Fibroblast of peridontal ligament (primary cell): Measurements from ENCODE around the gene ZNF830.
"Not testable (repeated sequence)": the region's sequence is repeated elsewhere in the genome, so short reads cannot be mapped to it uniquely, and the experiment has no call there.

Source experiments
- DNase-seq: peaks from one replicate; pipeline ENCODE4 v3.0.0-alpha.2; 2010; ENCODE audit errors: extremely low read depth

The ZNF830 gene

DNA sequence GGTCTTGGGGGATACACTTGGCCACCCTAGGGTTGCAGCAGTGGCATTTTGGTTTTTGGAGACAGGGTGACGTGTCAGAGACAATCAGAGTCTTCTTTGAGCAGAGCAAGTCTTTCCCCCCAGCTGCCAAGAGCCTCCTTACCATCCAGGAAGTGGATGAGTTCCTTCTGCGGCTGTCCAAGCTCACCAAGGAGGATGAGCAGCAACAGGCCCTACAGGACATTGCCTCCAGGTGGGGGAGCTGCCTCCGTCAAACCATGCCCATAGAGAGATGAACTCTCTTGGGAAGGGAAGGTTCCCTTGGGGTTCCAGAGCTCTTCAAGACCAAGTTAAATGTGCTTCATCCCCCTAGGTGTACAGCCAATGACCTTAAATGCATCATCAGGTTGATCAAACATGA lies 30.3 kb downstream of the ZNF830 start:
- DNase-seq, result no peak

GRCh38 chr17:34993031-34993430 lies 31.7 kb downstream of the ZNF830 start:
- no peak for DNase-seq

DNA sequence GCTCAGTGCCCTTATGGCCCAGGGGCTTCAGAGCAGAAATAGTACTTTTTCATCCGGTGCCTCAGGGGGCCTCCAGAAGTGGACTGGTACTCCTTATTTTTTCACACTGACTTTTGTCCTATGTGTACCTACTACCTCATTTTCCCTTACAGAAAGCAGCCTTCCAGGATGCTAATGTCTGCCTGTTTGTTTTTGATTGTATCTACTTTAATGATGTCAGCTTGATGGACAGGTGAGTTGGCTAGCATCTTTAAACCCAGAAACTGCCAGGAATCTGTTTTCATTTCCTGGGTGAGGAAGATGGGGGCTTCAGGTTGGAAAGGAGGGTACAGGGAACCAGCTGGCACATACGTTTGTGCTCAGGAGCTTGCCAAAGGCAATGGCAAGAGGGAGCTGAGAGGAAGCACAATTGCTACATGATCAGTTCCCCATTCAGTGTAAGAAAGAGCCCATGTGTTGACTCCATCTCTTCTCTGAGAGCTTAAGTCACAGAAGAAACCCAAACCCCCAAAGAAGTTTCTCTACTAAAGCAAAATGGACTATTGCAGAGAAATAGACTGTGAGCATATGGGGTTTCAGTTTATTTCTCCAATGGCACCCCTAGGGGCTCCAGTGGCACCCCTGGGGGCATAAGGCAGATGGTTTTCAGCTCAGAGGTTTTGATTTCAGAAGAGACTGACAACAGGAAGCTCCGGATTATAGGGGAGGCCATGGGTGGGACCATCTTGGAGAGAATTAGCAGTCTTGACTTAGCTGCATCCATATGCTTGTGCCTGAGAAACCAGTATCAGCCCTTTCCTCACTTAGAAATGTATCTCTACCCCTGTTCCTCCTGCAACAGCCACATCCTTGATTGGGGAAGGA lies 35.3 kb downstream of the ZNF830 start:
- DNase-seq, result no peak

DNA sequence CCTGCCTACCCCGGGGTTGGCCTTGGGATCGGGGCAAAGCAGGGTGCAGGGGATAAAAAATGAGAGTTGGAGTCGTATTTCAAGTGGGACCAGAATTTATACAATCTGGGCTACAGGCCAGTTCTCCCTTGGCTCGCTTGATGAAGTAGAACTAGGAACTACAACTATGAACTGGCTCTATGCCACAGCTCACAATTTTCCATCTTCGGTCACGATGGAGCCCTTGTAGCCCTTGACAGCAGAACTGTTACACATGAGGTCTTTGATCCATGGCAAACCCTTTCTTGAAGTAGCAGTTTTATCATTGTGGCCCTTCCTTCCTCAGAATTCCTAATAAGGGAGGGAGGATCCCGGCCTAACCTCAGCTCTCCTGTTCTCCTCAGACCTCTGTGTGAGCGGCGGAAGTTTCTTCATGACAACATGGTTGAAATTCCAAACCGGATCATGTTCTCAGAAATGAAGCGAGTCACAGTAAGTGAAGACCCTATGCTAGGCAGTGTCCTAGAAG lies 36.1 kb downstream of the ZNF830 start:
- DNase-seq, result peak; percentile 95

GRCh38 chr17:34998205-34998604 lies 36.9 kb downstream of the ZNF830 start:
- DNase-seq, result peak; percentile 63

GRCh38 chr17:34999456-34999855 lies 38.1 kb downstream of the ZNF830 start:
- no peak for DNase-seq

DNA sequence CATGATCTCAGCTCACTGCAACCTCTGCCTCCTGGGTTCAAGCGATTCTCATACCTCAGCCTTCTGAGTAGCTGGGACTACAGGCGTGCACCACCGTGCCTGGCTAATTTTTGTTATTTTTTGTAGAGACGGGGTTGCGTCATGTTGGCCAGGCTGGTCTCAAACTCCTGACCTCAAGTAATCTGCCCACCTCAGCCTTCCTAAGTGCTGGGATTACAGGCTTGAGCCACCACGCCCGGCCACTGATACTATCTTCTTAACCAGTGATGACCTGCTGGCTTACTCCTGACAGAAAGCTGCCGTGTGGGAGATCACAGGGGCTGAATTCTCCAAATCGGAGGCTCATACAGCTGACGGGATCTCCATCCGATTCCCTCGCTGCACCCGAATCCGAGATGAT lies 39.6 kb downstream of the ZNF830 start:
- DNase-seq, result not testable (repeated sequence)

DNA sequence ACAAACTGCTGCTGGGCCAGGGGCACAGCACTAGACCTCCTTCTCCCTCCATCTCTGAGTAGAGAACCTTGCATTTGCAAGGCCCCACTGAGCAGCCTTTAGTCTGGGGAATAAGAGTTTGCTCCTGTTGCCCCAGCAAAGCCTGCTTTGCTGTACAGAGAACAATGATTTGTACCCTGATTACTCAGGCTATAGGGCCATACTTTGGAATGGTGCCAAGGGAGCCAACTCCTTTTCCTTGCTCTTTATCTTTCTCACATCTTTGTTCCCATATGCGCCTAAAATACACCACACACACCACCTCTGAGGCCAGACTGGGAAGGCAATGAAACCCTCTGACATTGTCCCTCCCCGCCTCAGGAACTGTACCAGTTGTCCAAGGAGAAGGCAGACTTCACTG lies 40.2 kb downstream of the ZNF830 start:
- DNase-seq, result no peak

GRCh38 chr17:35002876-35003551 lies 41.7 kb downstream of the ZNF830 start:
- no peak for DNase-seq

- DNase-seq, result no peak
Measured at GRCh38 chr17:35003778-35004177, 42.4 kb downstream of the ZNF830 start.

- DNase-seq, result no peak
Measured at GRCh38 chr17:35006345-35006744, 45.0 kb downstream of the ZNF830 start.

DNA sequence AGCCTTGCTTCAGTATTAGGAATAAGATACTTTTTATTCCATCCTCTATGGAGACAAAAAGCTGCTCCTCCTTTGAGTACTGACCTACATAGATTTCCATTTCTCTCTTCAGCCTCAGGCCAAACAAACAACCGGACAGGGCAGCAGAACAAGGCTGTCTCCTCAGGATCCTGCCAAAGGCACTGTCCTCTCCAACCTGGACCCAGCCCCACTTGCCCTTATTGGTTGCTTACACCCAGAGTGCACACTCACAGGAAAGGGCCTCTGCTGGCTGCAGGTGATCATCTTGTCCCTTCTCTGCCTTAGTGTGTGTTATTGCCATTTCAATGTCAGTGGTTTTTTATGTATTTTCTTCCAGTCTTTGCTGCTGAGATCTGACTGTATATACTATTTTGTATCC lies 45.6 kb downstream of the ZNF830 start:
- no peak for DNase-seq

DNA sequence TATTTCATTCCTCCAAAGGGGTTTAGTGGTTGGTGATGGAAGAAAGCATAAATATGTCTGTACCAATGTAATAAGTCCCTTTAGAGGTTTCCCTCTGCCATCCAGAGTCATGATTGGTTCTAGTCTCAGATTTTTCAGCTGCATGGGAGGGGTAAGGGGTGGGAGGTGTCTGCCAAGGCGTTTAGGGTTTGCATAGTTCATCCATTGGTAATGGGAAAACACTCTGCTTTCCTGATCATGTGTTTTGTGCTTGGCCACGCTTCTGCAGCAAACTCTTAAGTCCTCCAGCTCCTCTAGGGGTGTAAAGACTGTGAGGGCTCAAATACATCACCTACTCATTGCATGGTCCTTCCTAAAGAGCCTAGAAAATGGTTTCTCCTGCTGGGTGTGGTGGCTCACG lies 48.8 kb downstream of the ZNF830 start:
- peak; percentile 50 for DNase-seq

- no peak for DNase-seq
Measured at GRCh38 chr17:35011671-35012216, 50.4 kb downstream of the ZNF830 start.
